Hepatocyte (in vitro differentiated cells): ENCODE data around the gene PLEKHF1. TPM values are rescaled to one million over a fixed set of nuclear protein-coding genes. Genes with fewer than 3 reads are reported as not detected.

Source experiments
- DNase-seq: peaks from one replicate; pipeline ENCODE4 v3.0.0-alpha.2; 2016; ENCODE audit warnings: low spot score
- H2AFZ ChIP-seq: fragments of 200-600 bp; sonication (generic); 2 replicates; pipeline ENCODE4 v1.6.0; 2016; ENCODE audit warnings: antibody characterized with exemption, mild to moderate bottlenecking
- H3K27ac ChIP-seq: fragments of 200-600 bp; sonication (generic); 2 replicates; pipeline ENCODE4 v1.5.1; 2016; ENCODE audit warnings: mild to moderate bottlenecking
- H3K27me3 ChIP-seq: fragments of 200-600 bp; sonication (generic); 2 replicates; pipeline ENCODE4 v1.6.1; 2016
- H3K36me3 ChIP-seq: fragments of 200-600 bp; sonication (generic); replicated peaks from 2 replicates; pipeline ENCODE4 v1.5.1; 2016; ENCODE audit warnings: low read depth; ENCODE audit not compliant: insufficient read depth
- H3K4me1 ChIP-seq: fragments of 200-600 bp; sonication (generic); 2 replicates; pipeline ENCODE4 v1.5.1; 2016; ENCODE audit warnings: mild to moderate bottlenecking, moderate library complexity; ENCODE audit not compliant: insufficient read depth
- H3K4me2 ChIP-seq: fragments of 200-600 bp; sonication (generic); 2 replicates; pipeline ENCODE4 v1.6.0; 2016
- H3K4me3 ChIP-seq: fragments of 200-600 bp; sonication (generic); 2 replicates; pipeline ENCODE4 v1.5.1; 2016; ENCODE audit warnings: mild to moderate bottlenecking
- H3K79me2 ChIP-seq: fragments of 200-600 bp; sonication (generic); 2 replicates; pipeline ENCODE4 v1.6.0; 2017; ENCODE audit warnings: mild to moderate bottlenecking
- H3K9me2 ChIP-seq: fragments of 200-600 bp; sonication (generic); replicated peaks from 2 replicates; pipeline ENCODE4 v1.6.0; 2017; ENCODE audit warnings: mild to moderate bottlenecking; ENCODE audit not compliant: insufficient read depth
- H3K9me3 ChIP-seq: fragments of 200-600 bp; sonication (generic); 2 replicates; pipeline ENCODE4 v1.5.1; 2016; ENCODE audit warnings: low read depth, mild to moderate bottlenecking
- H4K20me1 ChIP-seq: fragments of 200-600 bp; sonication (generic); 2 replicates; pipeline ENCODE4 v1.6.0; 2016; ENCODE audit warnings: mild to moderate bottlenecking; ENCODE audit not compliant: insufficient read depth, poor library complexity, severe bottlenecking
- CTCF ChIP-seq: fragments of 200-600 bp; sonication (generic); IDR thresholded peaks from 2 replicates; pipeline ENCODE4 v1.5.1; 2016; ENCODE audit warnings: antibody characterized with exemption, mild to moderate bottlenecking; ENCODE audit not compliant: poor library complexity
- EZH2 ChIP-seq: fragments of 200-600 bp; sonication (generic); IDR thresholded peaks from 2 replicates; pipeline ENCODE4 v1.6.1; 2016; ENCODE audit warnings: antibody characterized with exemption, mild to moderate bottlenecking, borderline replicate concordance
- EZH2phosphoT487 ChIP-seq: fragments of 200-600 bp; sonication (generic); IDR thresholded peaks from one replicate; pipeline ENCODE4 v1.6.1; 2018; ENCODE audit warnings: antibody characterized with exemption, mild to moderate bottlenecking, low read depth, moderate library complexity; ENCODE audit not compliant: unreplicated experiment, severe bottlenecking
- WGBS: methylation state at CpG from one replicate; pipeline ENCODE4 v1.1.6; 2016; ENCODE audit warnings: low lambda C conversion rate; ENCODE audit errors: missing lambda C conversion rate; 5-methylcytosine and 5-hydroxymethylcytosine counted together
- polyA plus RNA-seq: library from polyadenylated mRNA; unstranded; fragments of >200 nt; fragmentation: Nextera tagmentation; extraction: Ambion mirVana; gene quantifications from 2 replicates; pipeline ENCODE4 v1.2.1, GENCODE V29; 2016
- total RNA-seq: library from RNA; depleted of rRNA; stranded (reverse); fragments of >200 nt; gene quantifications from 2 replicates; pipeline ENCODE4 v1.2.3, GENCODE V29; 2014

PLEKHF1 gene
- total and polyA plus RNA-seq, 2 experiments from 2014 or later, result 2.4 to 2.7 TPM

GRCh38 chr19:29672933-29673336 is 7.7 kb downstream of the PLEKHF1 start:
- no peaks in the 10 kb centered on the region for H3K4me1 ChIP-seq
- no peaks in the 10 kb centered on the region for H3K36me3 ChIP-seq
- no peak overlapping the region for H3K4me3 ChIP-seq
- no peaks in the 10 kb centered on the region for H3K27me3 ChIP-seq
- H3K4me2 ChIP-seq, result no peak overlapping the region
- no peaks in the 10 kb centered on the region for H3K9me2 ChIP-seq
- H3K27ac ChIP-seq, result no peak overlapping the region
- H3K79me2 ChIP-seq, result no peaks in the 10 kb centered on the region
- TF ChIP-seq EZH2phosphoT487, result no peak
- no peak for TF ChIP-seq CTCF
- TF ChIP-seq EZH2, result no peak
- H3K9me3 ChIP-seq, result no peaks in the 10 kb centered on the region
- DNase-seq, result no peak
- WGBS, result 91% methylated on average over 11 of the region's 11 CpGs
- H2AFZ ChIP-seq, result no peak overlapping the region
- H4K20me1 ChIP-seq, result no peaks in the 10 kb centered on the region

GRCh38 chr19:29673451-29674371 is 8.4 kb downstream of the PLEKHF1 start:
- Histone ChIP-seq H3K4me1 (no peaks in the 10 kb centered on the region), H3K79me2 (no peaks in the 10 kb centered on the region), H4K20me1 (no peaks in the 10 kb centered on the region)

GRCh38 chr19:29674374-29675119 is 9.3 kb downstream of the PLEKHF1 start:
- no peaks in the 10 kb centered on the region for H3K79me2 ChIP-seq
- no peak for TF ChIP-seq CTCF
- no peak for TF ChIP-seq EZH2phosphoT487
- no peak for TF ChIP-seq EZH2

More at GRCh38 chr19:29673451-29674371, 8.4 kb downstream of the PLEKHF1 start:
- H3K4me3 ChIP-seq, result no peak overlapping the region
- TF ChIP-seq EZH2phosphoT487 (no peak), EZH2 (no peak), CTCF (no peak)
- H3K36me3 ChIP-seq, result no peaks in the 10 kb centered on the region
- no peaks in the 10 kb centered on the region for H3K9me3 ChIP-seq
- H2AFZ ChIP-seq, result no peak overlapping the region
- H3K9me2 ChIP-seq, result no peaks in the 10 kb centered on the region
- no peak overlapping the region for H3K27ac ChIP-seq
- no peak overlapping the region for H3K4me2 ChIP-seq
- WGBS, result 97% methylated on average over 55 of the region's 57 CpGs
- no peak for DNase-seq
- H3K27me3 ChIP-seq, result no peaks in the 10 kb centered on the region

More at GRCh38 chr19:29674374-29675119, 9.3 kb downstream of the PLEKHF1 start:
- H3K4me1 ChIP-seq, result no peaks in the 10 kb centered on the region
- no peaks in the 10 kb centered on the region for H3K36me3 ChIP-seq
- H3K4me3 ChIP-seq, result no peak overlapping the region
- H4K20me1 ChIP-seq, result no peaks in the 10 kb centered on the region
- H3K4me2 ChIP-seq, result no peak overlapping the region
- H3K9me2 ChIP-seq, result no peaks in the 10 kb centered on the region
- no peaks in the 10 kb centered on the region for H3K27me3 ChIP-seq
- no peak overlapping the region for H2AFZ ChIP-seq
- WGBS, result 96% methylated on average over 32 of the region's 34 CpGs
- no peaks in the 10 kb centered on the region for H3K9me3 ChIP-seq
- no peak overlapping the region for H3K27ac ChIP-seq
- no peak for DNase-seq
